GM12873 (cell line): ENCODE results near the gene IQCK.

Source experiments
- CTCF ChIP-seq: IDR thresholded peaks from 2 replicates; pipeline ENCODE4 v1.5.1; 2012; ENCODE audit warnings: low read depth, mild to moderate bottlenecking, moderate library complexity, low read length, control low read depth; ENCODE audit not compliant: insufficient read depth; ENCODE audit errors: missing control alignments

Gene IQCK

GRCh38 chr16:19683453-19684236, 34.4 kb upstream of the IQCK start:
- TF ChIP-seq CTCF = no peak

GRCh38 chr16:19685176-19685575, 32.9 kb upstream of the IQCK start:
- TF ChIP-seq CTCF = no peak

GRCh38 chr16:19687279-19687678, 30.8 kb upstream of the IQCK start:
- no peak for TF ChIP-seq CTCF

- no peak for TF ChIP-seq CTCF
Observed at GRCh38 chr16:19688396-19689024, 29.6 kb upstream of the IQCK start.

GRCh38 chr16:19689342-19689741, 28.7 kb upstream of the IQCK start:
- TF ChIP-seq CTCF = no peak

GRCh38 chr16:19690196-19690595, 27.9 kb upstream of the IQCK start:
- TF ChIP-seq CTCF = no peak

GRCh38 chr16:19691161-19691711, 26.8 kb upstream of the IQCK start:
- TF ChIP-seq CTCF = no peak
